Activated CD4-positive, alpha-beta T cell treated with anti-CD3 and anti-CD28 coated beads for 48 hours (primary cell): ENCODE results near the gene IMMP2L.
"Not testable (repeated sequence)": the region's sequence is repeated elsewhere in the genome, so short reads cannot be mapped to it uniquely, and the experiment has no call there.

Experiments used
- DNase-seq: peaks from one replicate; pipeline ENCODE4 v3.0.0-alpha.2; 2020

IMMP2L gene

GRCh38 chr7:111092406-111093236 lies 469.7 kb downstream of the IMMP2L start:
- no peak for DNase-seq

- DNase-seq, result no peak
Measured at GRCh38 chr7:111091593-111092358, 470.5 kb downstream of the IMMP2L start.

- peak; percentile 63 for DNase-seq
Measured at GRCh38 chr7:111090846-111091245, 471.4 kb downstream of the IMMP2L start, which contains the start of gene LRRN3. LRRN3 (plus strand) TSS chr7:111091127; CDS start chr7:111122773, 31,646 bp downstream.

GRCh38 chr7:111089822-111090426 lies 472.4 kb downstream of the IMMP2L start:
- DNase-seq, result no peak

- no peak for DNase-seq
Measured at GRCh38 chr7:111088328-111088727, 474.0 kb downstream of the IMMP2L start.

GRCh38 chr7:111086532-111086931 lies 475.8 kb downstream of the IMMP2L start:
- peak; percentile 27 for DNase-seq

- DNase-seq, result no peak
Measured at GRCh38 chr7:111085356-111085755, 476.9 kb downstream of the IMMP2L start.

- peak; percentile 56 for DNase-seq
Measured at GRCh38 chr7:111083413-111083812, 478.9 kb downstream of the IMMP2L start.

GRCh38 chr7:111082351-111082750 lies 479.9 kb downstream of the IMMP2L start:
- no peak for DNase-seq

GRCh38 chr7:111081546-111082267 lies 480.6 kb downstream of the IMMP2L start:
- no peak for DNase-seq

GRCh38 chr7:111080495-111081105 lies 481.7 kb downstream of the IMMP2L start:
- no peak for DNase-seq

- DNase-seq, result no peak
Measured at GRCh38 chr7:111077001-111077400, 485.3 kb downstream of the IMMP2L start.

- peak; percentile 49 for DNase-seq
Measured at GRCh38 chr7:111076205-111076604, 486.1 kb downstream of the IMMP2L start.

- DNase-seq, result no peak
Measured at GRCh38 chr7:111075498-111075897, 486.8 kb downstream of the IMMP2L start.

- no peak for DNase-seq
Measured at GRCh38 chr7:111074748-111075146, 487.5 kb downstream of the IMMP2L start.

- no peak for DNase-seq
Measured at GRCh38 chr7:111074071-111074747, 488.1 kb downstream of the IMMP2L start.

- DNase-seq, result not testable (repeated sequence)
Measured at GRCh38 chr7:111072658-111073057, 489.6 kb downstream of the IMMP2L start.

- no peak for DNase-seq
Measured at GRCh38 chr7:111071556-111071955, 490.7 kb downstream of the IMMP2L start.

- no peak for DNase-seq
Measured at GRCh38 chr7:111068618-111069017, 493.7 kb downstream of the IMMP2L start.

GRCh38 chr7:111067682-111068081 lies 494.6 kb downstream of the IMMP2L start:
- DNase-seq, result no peak

- no peak for DNase-seq
Measured at GRCh38 chr7:111067251-111067650, 495.0 kb downstream of the IMMP2L start.

GRCh38 chr7:111063166-111063565 lies 499.1 kb downstream of the IMMP2L start:
- DNase-seq, result no peak
